ENCODE measurements around the gene SYT3.

DNA sequence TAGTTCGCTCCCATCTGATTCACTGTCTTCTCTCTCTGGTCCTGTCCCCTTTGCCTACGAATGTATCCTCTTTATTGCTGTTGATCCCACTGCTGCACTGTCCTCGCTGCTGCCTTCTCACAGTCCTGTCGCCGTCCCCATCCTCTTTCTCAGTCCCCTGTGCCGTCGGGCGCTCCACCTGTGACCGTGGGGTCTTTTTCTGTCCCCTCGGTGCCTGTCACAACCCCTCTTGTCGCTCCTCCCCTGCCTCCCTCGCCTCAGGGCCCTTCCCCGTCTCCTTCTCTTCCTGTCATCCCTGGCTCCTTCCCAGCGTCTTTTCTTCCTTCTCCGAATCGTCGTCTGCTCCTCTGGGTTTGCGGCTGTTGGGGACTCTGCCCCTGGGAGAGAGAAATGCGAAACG, 32.3 kb downstream of the SYT3 start:
- TF ChIP-seq CTCF (IDR thresholded peaks at IDR 0.05; ENCODE audit: insufficient read depth, low read length) (no peak), POLR2AphosphoS5 (IDR thresholded peaks at IDR 0.05; ENCODE audit: low read depth) (no peak)

Measured in HL-60 (cell line).